Cardiac fibroblast (primary cell): Measurements from ENCODE around the gene ITGB3.
A peak's percentile ranks its signal among the peaks of the same experiment; 100 is the strongest.

Source experiments
- DNase-seq, 2 donors: peaks; one replicate each; pipeline versions ENCODE4 v3.0.0 to v3.0.0-alpha.2; 2010; ENCODE audit warnings: low read depth in 2 of 2
- H3K4me3 ChIP-seq, 2 donors: replicated peaks in 1 of 2; 1 replicate in 1 of 2; 2 replicates in 1 of 2; pipeline ENCODE4 v1.5.1; 2011; ENCODE audit warnings: low read depth in 2 of 2, low read length in 2 of 2, mild to moderate bottlenecking in 2 of 2, moderate library complexity in 1 of 2
- TF ChIP-seq, protein P1 (sequence below): IDR thresholded peaks from one replicate; pipeline ENCODE4 v1.5.1; 2011; ENCODE audit warnings: low read depth, mild to moderate bottlenecking, low read length, inconsistent platforms

The ITGB3 gene

DNA sequence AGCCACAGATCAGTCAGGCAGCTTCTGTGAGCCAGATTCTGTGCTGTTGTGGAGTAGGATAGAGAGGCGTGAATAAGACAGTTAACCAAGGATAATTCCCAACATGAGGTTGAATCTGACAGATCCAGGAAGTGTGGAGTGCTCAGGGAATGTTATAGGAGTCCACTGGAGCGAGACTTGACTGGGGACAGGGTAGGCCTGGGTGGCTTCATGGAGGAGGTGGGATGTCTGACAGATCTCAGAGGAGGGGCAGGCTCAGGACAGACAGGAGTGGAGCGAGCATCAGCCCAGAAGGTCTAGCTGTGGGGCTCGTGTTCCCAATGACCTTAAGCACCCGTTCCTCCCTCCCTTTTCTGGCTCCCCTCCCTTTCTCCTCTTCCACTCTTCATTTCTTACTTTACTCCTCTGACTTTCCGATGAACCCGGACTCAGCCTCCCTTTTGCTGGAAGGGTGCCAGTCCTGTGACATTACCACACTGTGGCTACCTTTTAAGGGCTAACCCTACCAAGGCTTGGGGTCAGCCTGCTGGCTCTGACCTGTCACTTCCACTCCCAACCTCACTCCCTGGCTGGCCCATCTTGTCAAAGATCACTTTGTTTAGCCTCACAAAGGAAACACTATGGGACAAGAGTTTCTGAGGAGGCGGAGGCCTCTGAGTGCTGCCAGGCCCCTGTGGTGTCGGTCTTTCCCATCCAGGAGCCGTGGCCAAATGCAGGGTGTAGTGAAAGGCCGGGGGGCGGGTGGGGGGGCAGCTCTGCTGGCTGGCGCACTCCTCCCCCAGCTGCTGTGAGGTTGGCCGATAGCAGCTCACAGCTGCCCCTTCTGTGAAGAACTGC lies 41.6 kb downstream of the ITGB3 start:
- TF ChIP-seq, protein P1, sequence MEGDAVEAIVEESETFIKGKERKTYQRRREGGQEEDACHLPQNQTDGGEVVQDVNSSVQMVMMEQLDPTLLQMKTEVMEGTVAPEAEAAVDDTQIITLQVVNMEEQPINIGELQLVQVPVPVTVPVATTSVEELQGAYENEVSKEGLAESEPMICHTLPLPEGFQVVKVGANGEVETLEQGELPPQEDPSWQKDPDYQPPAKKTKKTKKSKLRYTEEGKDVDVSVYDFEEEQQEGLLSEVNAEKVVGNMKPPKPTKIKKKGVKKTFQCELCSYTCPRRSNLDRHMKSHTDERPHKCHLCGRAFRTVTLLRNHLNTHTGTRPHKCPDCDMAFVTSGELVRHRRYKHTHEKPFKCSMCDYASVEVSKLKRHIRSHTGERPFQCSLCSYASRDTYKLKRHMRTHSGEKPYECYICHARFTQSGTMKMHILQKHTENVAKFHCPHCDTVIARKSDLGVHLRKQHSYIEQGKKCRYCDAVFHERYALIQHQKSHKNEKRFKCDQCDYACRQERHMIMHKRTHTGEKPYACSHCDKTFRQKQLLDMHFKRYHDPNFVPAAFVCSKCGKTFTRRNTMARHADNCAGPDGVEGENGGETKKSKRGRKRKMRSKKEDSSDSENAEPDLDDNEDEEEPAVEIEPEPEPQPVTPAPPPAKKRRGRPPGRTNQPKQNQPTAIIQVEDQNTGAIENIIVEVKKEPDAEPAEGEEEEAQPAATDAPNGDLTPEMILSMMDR, result no peak
- no peak overlapping the region for H3K4me3 ChIP-seq
- DNase-seq, result no peak

GRCh38 chr17:47295874-47296255 lies 42.2 kb downstream of the ITGB3 start:
- no peak overlapping the region for H3K4me3 ChIP-seq
- TF ChIP-seq, protein P1, result no peak
- no peak for DNase-seq

DNA sequence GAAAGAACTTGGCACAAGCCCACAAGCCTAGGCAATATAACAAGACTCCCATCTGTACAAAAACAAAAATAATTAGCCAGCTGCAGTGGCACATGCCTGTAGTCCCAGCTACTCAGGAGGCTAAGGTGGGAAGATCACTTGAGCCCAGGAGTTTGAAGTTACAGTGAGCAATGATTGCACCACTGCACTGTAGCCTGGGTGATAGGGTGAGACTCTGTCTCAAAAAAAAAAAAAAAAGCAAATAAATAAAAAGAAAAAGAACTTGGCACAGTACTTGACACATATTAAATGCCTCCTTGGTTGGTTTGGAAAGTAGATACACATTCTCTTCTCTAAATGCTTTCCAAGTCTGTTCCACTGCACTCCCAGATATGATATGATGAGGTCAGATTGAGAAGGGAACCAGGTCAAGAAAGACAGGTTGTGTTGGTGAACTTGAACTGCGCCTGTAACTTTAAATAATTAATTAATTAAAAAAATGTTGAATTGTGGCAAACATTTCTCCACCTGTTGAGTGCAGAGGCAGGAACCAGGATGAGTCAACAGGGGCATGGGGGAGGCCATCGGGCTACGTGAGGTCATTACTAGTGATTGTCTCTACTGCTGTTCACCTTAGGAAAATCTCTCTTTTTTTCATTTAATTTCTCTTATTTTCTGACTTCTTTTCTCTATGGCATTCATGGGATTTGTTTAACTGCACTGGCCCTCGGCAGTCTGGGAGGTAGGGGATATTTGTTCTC lies 44.2 kb downstream of the ITGB3 start:
- TF ChIP-seq, protein P1, result no peak
- H3K4me3 ChIP-seq, result no peak overlapping the region
- peak in 1 of 2 donors; percentile 40 for DNase-seq

DNA sequence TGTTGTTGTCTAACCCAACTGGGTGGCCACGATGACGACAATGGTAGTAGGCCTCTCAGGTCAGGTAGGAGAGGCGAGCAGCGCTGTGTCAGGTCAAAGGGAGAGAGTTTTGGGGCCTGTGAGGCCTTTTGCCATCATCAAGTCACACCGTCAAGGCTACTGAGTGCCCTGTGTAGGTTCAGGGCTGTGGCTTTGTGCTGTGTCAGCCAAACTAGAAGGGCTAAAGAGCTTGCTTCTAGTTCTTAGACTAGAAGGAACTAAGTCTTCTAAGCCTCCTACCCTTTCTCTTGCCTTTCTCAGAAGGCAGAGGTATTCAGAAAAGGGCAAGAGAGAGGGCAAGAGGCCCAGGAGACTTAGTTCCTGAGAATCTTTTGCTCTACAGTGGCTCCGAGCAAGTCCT lies 45.1 kb downstream of the ITGB3 start:
- TF ChIP-seq, protein P1, result no peak
- no peak for DNase-seq
- H3K4me3 ChIP-seq, result no peak overlapping the region

DNA sequence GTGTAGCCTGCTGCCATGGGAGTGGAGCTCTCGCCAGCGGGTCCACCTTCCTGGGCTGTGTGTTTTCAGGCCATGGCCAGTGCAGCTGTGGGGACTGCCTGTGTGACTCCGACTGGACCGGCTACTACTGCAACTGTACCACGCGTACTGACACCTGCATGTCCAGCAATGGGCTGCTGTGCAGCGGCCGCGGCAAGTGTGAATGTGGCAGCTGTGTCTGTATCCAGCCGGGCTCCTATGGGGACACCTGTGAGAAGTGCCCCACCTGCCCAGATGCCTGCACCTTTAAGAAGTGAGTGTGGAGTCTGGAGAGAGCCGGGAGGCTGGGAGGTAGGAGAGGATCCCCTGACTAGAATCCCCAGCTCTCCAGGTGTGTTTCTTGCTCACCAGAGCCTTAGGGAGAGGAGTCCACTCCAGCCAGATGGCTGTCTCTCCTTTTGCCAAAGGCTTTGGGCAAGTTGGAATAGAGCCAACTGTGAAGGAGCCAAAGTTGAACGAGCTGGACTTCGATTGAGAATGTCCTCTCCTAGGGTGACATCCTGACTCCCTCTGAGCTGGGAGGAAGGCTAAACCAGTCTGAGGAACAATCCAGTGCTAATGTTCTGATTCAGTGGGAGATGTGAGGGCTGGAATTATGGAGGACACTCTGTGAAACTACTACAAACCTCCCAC lies 45.7 kb downstream of the ITGB3 start:
- TF ChIP-seq, protein P1, result no peak
- no peak for DNase-seq
- no peak overlapping the region for H3K4me3 ChIP-seq

GRCh38 chr17:47300718-47301117 lies 47.1 kb downstream of the ITGB3 start:
- DNase-seq, result no peak
- TF ChIP-seq, protein P1, result no peak
- no peak overlapping the region for H3K4me3 ChIP-seq
